ENCODE data around the gene USP50. TPM values are rescaled to one million over a fixed set of nuclear protein-coding genes. Genes with fewer than 3 reads are reported as not detected.

The USP50 gene
- total and polyA plus RNA-seq, 2 donors (not counting 3 experiments of a cell fraction or from before 2014, with no cell fraction given), result not detected

- POLR2A ChIA-PET, result no interaction called here
These were observed 43.3 kb downstream of the USP50 start for GRCh38 chr15:50503144-50503543.

More at GRCh38 chr15:50503144-50503543, 43.3 kb downstream of the USP50 start:
- H3K4me3 ChIP-seq (replicated peaks in 1 of 3; ENCODE audit: insufficient read depth in 1 of 3, low read depth in 1 of 3, low read length in 3 of 3), result no peak overlapping the region
- H4K20me1 ChIP-seq (replicated peaks; ENCODE audit: control insufficient read depth, extremely low read depth, insufficient read depth, low read length), result no peaks in the 10 kb centered on the region
- no peaks in the 10 kb centered on the region for H3K9me3 ChIP-seq (replicated peaks; ENCODE audit: control insufficient read depth, insufficient read depth, low read length)
- no peaks in the 10 kb centered on the region for H3K4me1 ChIP-seq (ENCODE audit: control insufficient read depth, extremely low read depth, insufficient read depth, low read length)
- no peaks in the 10 kb centered on the region for H3K27me3 ChIP-seq (ENCODE audit: control insufficient read depth in 2 of 2, insufficient read depth in 2 of 2, low read length in 2 of 2)
- intact Hi-C loops (cut with micrococcal nuclease), result no loop called here
- no TSS peak for BruUV-seq (replicated peaks)
- no peaks in the 10 kb centered on the region for H3K79me2 ChIP-seq (ENCODE audit: control insufficient read depth, insufficient read depth, low read length)
- TF ChIP-seq FOS (IDR thresholded peaks at IDR 0.05; ENCODE audit: borderline replicate concordance, insufficient read depth, low read length) (no peak), POLR2AphosphoS5 (IDR thresholded peaks at IDR 0.05; ENCODE audit: insufficient read depth, low read depth, low read length) (no peak), MYC (IDR thresholded peaks at IDR 0.05; ENCODE audit: low read depth, low read length) (no peak), GATA2 (IDR thresholded peaks at IDR 0.05; ENCODE audit: insufficient read depth, insufficient read length, low read depth, low read length) (no peak), EZH2 (IDR thresholded peaks at IDR 0.05; ENCODE audit: borderline replicate concordance, low read depth, low read length, severe bottlenecking) (no peak), CTCF (IDR thresholded peaks at IDR 0.05; ENCODE audit: extremely low read depth in 1 of 2, insufficient read depth in 1 of 2, low read depth in 1 of 2, low read length in 2 of 2) (no peak), MAX (IDR thresholded peaks at IDR 0.05; ENCODE audit: insufficient read depth, insufficient read length) (no peak), JUN (IDR thresholded peaks at IDR 0.05; ENCODE audit: borderline replicate concordance, insufficient read depth, insufficient read length, low read depth) (no peak), POLR2A (IDR thresholded peaks at IDR 0.05; ENCODE audit: low read depth, low read length) (no peak)
- no peak overlapping the region for H2AFZ ChIP-seq (ENCODE audit: low read depth, low read length)
- no peak overlapping the region for H3K9ac ChIP-seq (replicated peaks; ENCODE audit: extremely low read depth, insufficient read depth, low read length)
- CTCF ChIA-PET, result interaction anchor here (1.1 kb wide), 1 partner anchor 12 kb away, joined by 3 read pairs; no protein-coding TSS in a partner anchor
- no peaks in the 10 kb centered on the region for H3K9me1 ChIP-seq (replicated peaks; ENCODE audit: control insufficient read depth, extremely low read depth, insufficient read depth, low read length)
- DNase-seq (ENCODE audit: low read depth, low spot score) (no peak), FAIRE-seq (no peak)
- H3K36me3 ChIP-seq (ENCODE audit: control insufficient read depth in 2 of 2, extremely low read depth in 1 of 2, insufficient read depth in 2 of 2, low read length in 2 of 2), result peaks cover 2 to 6% of the 10 kb centered on the region in 2 experiments
- H3K4me2 ChIP-seq (ENCODE audit: insufficient read depth, low read length), result no peak overlapping the region
- no peak overlapping the region for H3K27ac ChIP-seq (ENCODE audit: insufficient read depth, low read depth, low read length)
- dilution Hi-C loops (cut with MboI; ENCODE audit: extremely low pct_ligation_motif_present, low sequenced_read_pairs), result no loop called here
